ENCODE results near the gene SLCO3A1.
A peak's percentile ranks its signal among the peaks of the same experiment; 100 is the strongest.

SLCO3A1 gene

DNA sequence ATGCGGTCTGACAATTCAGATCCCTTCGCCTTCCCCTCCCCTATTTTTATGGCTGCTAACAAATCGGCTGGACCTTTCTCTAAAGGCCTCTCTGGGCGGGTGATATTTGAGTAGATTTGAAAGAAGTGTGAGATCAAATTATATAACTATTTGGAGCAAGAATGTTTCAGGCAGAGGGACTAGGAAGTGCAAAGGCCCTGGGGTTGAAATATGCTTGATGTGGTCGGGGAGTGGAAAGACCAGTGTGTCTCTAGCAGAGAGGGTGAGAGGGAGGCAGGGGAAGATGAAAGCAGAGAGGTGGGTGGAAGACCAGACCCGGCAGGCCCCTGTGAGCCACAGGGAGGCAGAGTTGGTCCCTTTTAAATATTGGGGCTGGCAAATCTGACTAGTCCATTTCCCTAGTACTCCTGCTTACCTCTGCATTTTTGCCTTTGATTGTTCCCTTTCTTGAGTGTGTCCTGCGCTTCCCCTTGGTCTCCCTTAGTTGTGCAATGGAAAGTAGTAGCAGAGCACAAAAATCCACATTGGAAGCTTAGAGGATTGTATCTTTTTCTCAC is 32.3 kb downstream of the SLCO3A1 start:
- TF ChIP-seq, protein P1, sequence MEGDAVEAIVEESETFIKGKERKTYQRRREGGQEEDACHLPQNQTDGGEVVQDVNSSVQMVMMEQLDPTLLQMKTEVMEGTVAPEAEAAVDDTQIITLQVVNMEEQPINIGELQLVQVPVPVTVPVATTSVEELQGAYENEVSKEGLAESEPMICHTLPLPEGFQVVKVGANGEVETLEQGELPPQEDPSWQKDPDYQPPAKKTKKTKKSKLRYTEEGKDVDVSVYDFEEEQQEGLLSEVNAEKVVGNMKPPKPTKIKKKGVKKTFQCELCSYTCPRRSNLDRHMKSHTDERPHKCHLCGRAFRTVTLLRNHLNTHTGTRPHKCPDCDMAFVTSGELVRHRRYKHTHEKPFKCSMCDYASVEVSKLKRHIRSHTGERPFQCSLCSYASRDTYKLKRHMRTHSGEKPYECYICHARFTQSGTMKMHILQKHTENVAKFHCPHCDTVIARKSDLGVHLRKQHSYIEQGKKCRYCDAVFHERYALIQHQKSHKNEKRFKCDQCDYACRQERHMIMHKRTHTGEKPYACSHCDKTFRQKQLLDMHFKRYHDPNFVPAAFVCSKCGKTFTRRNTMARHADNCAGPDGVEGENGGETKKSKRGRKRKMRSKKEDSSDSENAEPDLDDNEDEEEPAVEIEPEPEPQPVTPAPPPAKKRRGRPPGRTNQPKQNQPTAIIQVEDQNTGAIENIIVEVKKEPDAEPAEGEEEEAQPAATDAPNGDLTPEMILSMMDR (IDR thresholded peaks at IDR 0.05; ENCODE audit: insufficient read depth, low read depth, low read length, missing control alignments) = no peak
- H3K4me3 ChIP-seq (ENCODE audit: low read length) = no peak overlapping the region
- DNase-seq (ENCODE audit: low read depth) = no peak

DNA sequence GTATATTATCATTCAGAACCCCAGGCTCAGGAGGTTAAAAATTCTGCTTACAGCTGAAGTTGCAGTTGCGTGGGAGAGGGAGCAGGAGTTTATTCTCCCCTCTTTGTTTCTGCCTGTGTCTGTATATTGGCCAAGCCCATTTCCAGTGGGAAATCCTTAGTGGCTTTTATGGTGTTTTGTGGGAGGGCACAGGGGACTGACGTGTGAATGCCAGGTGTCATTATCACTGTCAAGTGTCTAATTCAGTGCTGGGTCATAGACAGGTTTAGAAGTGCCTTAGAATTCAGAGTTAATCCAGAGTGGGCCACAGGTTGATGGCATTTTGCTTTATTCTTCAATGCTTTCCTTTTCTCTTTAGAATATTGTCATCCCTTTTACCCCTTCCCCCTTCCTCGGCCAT is 33.4 kb downstream of the SLCO3A1 start:
- no peak for DNase-seq (ENCODE audit: low read depth)
- H3K4me3 ChIP-seq (ENCODE audit: low read length) = no peak overlapping the region
- TF ChIP-seq, protein P1 (IDR thresholded peaks at IDR 0.05; ENCODE audit: insufficient read depth, low read depth, low read length, missing control alignments) = no peak

DNA sequence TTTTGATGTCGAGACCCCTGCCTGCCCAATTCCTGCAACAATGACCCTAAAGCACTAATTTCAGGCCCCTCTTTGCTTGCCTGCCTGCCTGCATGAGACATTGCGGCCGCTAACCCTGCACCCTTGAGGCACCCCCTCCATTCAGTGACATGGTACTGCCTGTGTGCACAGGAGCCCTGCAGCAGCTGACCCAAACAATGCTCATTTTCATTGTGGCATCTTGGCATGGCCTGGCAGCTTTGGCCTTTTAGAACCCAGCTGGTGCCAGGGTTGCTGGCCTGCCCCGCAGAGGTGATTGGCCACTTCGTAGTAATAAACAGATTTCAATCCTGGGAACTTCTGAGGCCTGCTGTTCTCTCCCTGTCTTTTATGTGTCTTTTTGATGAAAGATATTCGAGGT is 33.8 kb downstream of the SLCO3A1 start:
- TF ChIP-seq, protein P1 (IDR thresholded peaks at IDR 0.05; ENCODE audit: insufficient read depth, low read depth, low read length, missing control alignments) = no peak
- no peak for DNase-seq (ENCODE audit: low read depth)
- no peak overlapping the region for H3K4me3 ChIP-seq (ENCODE audit: low read length)

DNA sequence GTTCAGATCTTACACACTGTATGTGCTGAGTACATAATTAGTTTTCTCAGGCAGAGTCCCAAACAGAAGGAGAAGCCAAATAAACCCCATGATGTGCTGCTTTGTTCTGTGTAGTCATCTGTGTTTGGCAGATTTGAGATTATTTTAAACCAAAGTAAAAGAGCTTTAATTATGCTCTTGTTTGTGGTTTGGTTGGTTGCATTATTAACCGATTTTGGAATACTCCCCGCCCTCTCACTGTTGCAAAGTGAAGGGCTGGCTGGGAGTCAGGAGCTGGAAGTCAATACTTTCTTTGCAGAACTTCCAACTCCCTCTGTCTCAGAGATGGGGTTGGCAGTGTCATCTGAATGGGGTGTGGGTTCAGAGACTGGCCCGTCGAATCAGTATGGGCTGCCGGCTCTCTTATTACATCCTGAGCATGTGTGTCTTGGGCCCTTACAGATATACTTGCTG is 34.4 kb downstream of the SLCO3A1 start:
- DNase-seq (ENCODE audit: low read depth) = no peak
- TF ChIP-seq, protein P1 (IDR thresholded peaks at IDR 0.05; ENCODE audit: insufficient read depth, low read depth, low read length, missing control alignments) = no peak
- no peak overlapping the region for H3K4me3 ChIP-seq (ENCODE audit: low read length)

DNA sequence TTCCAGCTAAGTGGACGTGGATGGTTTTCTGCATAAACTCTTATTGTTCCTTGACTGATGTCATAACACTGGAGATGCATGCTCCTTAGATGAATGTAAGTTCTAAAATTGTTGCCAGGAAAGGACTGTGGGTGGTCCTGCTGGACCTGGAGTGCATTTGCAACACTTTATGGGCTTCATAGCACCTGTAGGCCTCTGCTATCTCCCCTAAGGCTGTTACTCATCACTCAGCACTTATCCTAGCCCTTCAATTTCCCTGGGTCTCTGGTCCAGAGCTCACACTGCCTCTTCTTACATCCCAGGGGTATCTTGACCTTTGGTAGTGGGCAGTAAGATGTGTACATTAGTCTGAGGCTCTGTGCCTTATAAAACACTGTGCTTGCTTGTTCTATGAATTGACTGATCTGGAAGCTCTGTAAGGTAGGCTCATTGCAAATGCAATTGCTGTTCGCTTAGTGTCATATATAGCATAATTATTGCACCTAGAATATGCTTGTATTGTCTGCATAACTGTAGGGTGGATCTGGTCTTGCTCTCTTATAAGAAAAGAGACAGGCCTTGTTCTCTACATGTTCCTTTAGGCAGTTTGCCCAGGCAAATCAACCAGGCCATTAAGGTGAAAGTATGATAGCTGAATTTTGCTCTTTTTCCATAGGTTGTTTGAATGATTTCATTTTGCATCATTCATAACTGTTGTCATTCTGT is 35.8 kb downstream of the SLCO3A1 start:
- no peak overlapping the region for H3K4me3 ChIP-seq (ENCODE audit: low read length)
- no peak for DNase-seq (ENCODE audit: low read depth)
- TF ChIP-seq, protein P1 (IDR thresholded peaks at IDR 0.05; ENCODE audit: insufficient read depth, low read depth, low read length, missing control alignments) = no peak

DNA sequence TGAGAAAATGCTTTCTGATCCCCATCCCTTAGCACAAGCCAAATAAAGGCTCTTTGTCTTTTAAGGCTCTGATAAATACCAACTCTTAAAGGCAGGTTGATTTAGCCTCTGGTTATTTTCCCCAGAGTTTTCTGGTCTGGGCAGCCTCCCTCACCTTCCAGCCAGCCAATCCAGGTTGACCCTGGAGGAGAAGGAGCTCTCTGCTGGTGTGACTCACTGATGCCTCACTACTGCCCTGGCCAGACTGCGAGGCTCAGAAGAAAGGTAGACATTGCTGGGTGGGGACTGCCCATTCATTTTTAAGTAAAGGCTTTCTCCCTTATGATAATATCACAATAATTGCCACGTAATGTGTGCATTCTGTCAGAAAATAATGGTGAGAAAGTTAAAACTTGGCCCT is 37.1 kb downstream of the SLCO3A1 start:
- no peak overlapping the region for H3K4me3 ChIP-seq (ENCODE audit: low read length)
- DNase-seq (ENCODE audit: low read depth) = peak; percentile 91
- TF ChIP-seq, protein P1 (IDR thresholded peaks at IDR 0.05; ENCODE audit: insufficient read depth, low read depth, low read length, missing control alignments) = peak; percentile 1

DNA sequence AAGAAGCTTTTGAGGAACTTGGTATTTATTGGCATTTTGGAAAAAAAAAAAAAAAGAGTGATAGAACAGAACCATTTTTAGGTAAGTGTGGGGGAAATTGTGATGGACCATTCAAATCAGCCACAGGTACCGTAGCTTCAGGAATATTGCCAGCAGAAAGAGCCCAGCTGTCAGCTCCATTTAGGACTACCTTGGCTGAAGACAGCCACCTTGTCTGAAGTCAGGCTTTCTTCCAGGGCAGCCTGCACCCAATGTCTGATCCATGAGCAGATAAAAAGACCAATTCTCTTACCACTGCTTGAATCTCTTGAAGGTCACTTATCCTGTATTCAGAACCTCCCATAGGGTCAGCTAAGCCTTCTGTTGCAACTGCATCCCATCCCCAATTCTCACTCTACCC is 37.6 kb downstream of the SLCO3A1 start:
- TF ChIP-seq, protein P1 (IDR thresholded peaks at IDR 0.05; ENCODE audit: insufficient read depth, low read depth, low read length, missing control alignments) = no peak
- no peak for DNase-seq (ENCODE audit: low read depth)
- H3K4me3 ChIP-seq (ENCODE audit: low read length) = no peak overlapping the region

Measured in epithelial cell of esophagus (primary cell).